LoVo (cell line): ENCODE results near the gene KCNE4.

Experiments used
- DNase-seq: peaks from one replicate; pipeline ENCODE4 v3.0.0-alpha.2; 2016; ENCODE audit warnings: low spot score

Gene KCNE4

DNA sequence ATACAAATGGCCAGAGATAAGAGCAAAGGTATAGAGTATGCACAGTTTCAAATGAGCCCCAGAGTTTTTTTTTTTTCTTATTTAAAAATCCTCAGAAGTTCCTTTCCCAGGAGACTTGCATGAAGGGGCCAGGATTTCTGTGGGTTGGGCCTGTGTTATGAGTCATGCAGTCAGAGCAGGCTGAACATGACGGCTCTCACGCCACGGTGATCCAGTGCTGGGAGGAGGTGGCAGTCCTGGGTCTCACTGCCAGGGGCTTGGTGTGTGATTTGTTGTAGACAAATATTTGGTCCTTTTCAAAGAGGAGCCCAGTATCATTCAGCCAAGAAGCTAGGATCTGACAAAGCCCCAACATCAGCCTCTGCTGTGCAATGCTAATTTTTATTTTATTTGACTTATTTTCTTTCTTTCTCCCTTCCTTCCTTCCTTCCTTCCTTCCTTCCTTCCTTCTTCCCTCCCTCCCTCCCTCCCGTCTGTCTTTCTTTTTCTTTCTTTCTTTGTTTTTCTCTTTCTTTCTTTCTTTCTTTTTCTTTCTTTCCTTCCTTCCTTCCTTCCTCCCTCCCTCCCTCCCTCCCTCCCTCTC, 10.4 kb upstream of the KCNE4 start:
- peak; percentile 80 for DNase-seq

DNA sequence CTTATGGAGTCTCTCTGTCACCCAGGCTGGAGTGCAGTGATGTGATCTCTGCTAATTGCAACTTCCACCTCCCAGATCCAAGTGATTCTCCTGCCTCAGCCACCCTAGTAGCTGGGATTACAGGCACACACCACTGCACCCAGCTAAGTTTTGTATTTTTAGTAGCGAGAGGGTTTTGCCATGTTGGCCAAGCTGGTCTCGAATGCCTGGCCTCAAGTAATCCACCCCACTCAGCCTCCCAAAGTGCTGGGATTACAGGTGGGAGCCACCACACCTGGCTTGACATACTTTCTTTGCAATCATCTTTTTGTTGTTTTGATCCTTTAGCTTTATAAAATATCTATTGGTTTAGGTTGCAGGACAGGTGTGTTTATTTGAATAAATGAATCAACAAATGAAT, 9.7 kb upstream of the KCNE4 start:
- DNase-seq: no peak

DNA sequence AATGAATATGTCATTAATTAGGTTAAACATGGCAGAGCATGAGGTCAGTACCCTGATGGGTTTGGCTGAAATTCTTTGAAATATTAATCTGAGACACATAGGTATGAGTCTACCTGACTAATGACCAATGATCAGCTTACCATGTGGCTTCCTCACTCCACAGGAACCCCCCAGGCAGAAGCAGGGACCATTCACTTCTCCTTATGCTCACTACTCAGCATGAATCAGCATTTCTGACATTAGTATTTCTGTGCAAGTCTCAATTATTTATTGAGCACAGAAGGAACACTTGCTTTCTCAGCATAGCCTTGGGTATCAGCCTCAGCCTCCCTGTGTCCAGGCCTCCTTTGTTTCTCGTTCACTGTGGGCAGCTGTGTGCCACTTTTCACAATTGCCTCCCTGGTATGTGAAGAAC, 9.3 kb upstream of the KCNE4 start:
- no peak for DNase-seq

DNA sequence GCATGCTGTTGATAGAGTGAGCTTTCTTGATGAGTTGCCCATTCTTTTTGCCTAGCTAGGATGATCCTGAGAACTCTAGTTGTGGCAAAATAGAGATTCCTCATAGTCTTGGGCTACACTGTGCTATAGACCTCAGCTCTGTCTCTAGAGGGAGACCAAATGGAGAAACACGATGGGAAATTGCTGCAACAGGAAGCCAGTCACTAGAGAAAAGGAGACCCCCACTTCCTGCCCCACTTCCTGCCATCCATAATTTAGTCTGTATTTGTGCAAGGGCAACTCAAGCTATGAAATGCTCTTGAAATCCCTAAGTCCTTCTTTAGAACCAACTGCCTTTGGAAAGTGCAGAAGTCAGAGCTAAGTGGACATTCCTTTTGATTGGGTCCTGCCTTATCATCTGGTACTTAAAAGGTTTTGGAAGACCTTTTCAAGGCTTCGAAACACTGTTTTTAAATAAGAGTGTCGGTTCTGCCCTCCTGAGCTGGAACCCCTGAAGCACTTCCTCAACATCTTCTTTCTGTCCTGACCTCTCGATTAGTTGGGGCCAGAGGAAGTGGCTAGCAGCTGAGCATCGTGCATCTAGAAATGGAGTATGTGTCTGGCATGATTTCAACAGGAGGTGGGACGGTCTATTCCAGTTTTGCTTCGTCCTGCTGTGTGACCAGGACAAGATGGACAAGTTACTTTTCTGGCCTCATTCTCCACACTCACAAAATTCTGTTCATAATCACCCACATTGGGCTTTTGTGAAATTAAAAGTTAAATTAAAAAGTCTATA, 8.6 kb upstream of the KCNE4 start:
- no peak for DNase-seq

DNA sequence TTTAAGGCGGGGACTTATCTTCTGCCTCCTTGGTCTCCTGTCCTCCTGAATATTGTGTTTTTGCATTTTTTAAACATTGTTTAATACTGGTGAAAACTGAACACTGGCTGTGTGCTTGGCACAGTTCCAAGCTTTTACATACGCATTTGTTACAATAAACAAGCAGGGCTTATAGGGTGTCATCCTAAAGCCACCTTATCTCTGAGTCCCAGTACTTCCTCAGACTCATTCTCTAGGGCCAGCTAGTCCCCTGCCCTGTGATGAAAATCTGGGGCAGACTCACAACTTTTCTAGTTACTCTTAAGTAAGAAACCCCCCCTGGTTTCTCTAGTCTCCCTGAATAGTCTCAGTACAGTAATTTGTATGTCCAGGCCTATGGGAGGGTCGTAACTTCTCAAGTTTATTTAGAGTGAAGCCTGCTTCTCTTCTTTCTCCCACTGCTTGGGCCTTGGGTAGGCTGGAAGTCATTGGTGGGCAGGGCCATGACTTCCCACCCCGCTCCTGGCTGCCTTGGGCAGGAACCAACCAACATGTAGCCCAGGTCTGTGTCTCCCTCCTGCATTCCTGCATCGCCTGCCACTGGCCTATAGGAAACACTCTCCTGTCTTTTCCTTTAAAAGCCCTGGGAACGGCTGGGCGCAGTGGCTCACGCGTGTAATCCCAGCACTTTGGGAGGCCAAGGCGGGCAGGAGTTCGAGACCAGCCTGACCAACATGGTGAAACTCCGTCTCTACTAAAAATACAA, 7.7 kb upstream of the KCNE4 start:
- no peak for DNase-seq

DNA sequence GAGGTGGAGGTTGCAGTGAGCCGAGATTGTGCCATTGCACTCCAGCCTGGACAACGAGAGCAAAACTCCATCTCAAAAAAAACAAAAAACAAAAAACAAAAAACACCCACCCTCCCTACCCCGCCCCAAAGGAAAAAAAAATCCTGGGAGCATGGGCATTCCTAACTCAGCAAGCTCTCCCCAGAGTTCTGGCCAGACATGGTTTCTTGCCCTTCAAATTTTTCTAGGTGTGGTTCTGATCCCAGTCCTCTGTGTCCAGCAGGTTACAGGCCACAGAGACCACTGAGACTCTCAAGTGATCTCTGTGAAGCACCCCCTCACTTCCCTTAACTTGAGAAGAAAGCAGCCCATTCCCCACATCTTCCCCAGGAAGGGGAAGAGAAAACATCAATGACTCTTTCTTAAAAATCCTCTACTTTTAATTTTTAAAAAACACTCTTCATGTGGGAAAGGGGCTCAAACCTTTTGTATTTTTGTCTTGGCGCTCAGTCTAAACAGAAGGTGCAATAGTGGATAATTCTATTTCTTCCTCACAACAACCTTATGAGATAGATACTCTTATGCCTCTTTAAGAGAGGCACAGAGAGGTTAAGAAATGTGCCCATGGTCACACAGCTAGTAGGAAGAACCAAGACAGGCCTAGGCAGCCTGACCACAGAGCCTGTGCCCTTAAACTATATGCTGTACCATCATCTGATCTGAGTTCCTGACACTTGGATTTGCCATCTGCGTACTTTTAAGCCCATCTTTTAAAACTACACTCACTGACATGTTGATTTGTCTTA, 6.9 kb upstream of the KCNE4 start:
- DNase-seq: no peak

DNA sequence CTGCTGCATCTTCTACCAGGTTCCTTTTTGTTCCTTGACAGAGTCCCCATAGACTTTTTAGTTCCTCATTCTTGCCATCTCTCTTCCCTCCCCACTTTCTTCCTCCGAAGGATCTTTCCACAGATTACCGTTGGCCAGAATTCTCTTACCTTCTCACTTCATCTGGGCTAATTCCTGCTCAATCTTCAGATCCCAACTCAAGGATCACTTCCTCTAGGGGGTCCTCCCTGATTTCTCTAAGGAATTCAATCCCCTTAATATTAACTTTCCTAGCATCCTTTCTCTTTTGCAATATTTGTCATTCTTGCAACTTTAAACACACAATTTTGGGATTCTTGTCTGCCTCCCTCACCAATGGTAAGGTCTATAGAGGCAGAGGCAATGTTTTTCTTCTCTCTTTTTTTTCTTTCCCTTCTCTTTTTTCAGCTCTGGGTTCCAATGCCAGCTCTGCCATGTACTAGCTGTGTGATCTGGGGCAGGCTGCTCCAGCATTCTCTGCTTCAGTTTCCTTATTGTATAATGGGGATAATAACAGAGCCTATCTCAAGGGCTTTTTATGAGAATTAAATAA, 5.4 kb upstream of the KCNE4 start:
- no peak for DNase-seq

DNA sequence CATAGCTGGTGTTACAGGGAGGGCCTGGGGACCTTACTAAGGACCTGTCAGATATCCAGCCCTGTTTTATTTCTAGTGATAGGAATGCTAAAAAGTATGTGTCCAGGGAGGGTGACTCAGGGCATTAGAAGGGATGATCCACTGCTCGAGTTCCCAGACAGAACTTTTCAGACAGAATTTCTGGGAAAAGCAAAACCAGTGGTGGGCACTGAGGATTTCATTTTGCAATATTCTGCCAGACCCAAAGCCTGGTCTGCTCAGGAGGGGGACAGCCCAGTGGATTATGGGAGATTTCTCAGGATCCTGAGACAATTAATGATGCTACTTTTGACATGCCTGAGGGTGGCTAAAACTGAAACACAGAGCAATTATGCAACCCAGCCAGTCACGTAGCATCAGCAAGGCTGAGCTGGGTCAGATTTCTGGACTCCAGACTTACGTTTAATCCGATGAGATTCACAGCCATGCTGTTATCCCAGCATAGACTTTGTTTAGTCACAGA, 4.7 kb upstream of the KCNE4 start:
- DNase-seq: no peak

DNA sequence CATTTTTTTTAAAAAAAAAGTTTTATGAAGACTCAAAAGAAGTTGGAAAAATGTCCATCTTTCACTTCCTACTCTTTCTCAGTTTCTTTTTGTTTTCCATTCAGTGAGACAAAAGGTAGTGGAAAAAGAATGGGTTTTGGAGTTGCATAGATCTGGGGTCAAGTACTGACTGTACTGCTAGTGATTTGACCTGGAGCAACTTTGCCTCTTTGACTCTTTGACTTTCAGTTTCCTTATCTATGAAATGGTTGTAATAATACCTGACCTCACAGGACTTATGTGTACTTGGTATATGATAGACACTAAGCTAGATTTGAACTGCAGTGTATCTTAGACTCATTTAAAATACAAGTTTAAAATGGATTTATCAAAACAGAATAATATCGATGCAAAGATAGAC, 3.5 kb upstream of the KCNE4 start:
- DNase-seq: no peak

DNA sequence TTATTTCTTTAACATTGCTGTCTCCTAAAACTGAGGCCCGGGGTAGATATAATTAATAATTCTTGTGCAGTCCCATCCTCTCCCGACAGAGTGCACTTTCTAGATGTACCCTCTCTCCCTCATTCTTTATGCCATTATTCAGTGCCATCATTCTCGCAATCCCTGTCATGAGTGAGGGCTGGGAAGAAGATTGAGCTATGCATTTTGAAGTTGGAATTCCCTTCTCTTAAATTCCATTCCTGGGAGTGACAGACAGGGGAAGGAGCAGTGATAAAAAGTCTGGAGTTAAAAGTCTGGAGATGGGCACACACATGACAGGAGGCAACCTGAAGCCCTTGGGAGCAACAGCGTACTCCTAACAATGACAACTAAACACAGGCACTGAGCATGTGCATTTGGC, 2.6 kb upstream of the KCNE4 start:
- no peak for DNase-seq

DNA sequence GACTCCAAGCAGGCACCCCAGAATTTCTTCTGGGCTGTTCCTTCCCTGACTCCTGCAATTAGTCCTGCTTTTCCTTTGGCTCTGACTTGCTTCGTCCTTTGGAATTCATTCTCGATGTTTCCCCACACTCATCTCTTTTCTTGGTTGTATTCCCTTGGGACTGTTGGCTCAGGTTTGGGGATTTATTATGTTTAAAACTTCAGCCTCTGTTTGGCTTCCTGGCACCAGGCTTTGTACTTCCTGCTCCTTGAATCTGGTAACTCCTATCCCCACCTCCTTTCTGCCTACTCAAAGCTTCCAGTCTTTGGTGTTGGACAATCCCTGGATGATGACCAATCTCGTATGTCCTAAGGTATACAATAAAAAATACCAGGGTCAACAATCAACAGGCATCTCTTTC, 1.8 kb upstream of the KCNE4 start:
- DNase-seq: no peak

DNA sequence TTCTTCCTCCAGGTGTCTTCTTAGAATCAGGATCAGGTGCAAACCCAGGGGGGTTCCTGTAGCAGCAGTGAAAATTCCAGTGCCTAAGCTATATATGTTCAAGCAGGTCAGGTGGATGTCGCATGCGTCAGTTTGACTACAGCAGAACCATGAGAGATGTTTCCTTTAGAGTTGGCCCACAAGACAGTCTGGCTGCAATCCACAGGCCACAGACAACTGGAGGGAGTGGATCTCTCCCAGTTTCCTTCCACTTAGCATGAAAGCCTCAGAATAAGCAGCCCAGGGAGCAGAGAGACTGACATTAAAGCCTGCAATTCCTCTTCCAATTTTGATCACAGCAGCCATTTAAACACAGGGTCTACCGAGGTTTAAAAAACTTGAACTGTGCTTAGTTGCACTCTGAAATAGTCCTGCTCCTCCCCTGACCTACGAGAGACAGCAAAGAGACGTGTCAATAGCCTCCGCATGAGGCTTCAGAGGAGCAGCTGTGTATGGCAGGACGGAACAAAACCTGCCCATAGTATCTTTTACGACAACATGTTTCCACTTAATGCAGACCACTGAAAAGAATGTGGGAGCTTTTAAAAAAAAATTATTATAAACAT, 988 bp upstream of the KCNE4 start:
- no peak for DNase-seq

DNA sequence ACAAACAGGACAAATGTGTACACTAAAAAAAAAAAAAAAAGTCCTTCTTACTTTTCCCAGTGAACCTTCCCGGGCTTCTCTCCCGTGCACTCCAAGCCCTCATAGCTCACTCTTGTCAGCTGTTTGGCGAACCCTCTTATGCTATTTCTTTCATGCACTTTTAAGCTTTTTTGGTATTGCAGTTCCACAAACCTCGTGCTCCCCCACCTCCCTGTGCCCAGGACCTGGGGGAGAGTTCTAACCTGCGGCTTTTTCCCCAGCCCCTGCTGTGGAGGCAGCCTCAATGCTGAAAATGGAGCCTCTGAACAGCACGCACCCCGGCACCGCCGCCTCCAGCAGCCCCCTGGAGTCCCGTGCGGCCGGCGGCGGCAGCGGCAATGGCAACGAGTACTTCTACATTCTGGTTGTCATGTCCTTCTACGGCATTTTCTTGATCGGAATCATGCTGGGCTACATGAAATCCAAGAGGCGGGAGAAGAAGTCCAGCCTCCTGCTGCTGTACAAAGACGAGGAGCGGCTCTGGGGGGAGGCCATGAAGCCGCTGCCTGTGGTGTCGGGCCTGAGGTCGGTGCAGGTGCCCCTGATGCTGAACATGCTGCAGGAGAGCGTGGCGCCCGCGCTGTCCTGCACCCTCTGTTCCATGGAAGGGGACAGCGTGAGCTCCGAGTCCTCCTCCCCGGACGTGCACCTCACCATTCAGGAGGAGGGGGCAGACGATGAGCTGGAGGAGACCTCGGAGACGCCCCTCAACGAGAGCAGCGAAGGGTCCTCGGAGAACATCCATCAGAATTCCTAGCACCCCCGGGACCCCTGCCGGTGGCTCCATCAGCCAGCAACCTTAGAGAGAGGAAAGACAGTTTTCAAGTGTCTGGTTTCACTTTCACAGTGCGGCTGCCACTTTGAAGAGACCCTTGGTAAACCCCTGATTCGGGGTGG, 826 bp downstream of the KCNE4 start:
- no peak for DNase-seq

DNA sequence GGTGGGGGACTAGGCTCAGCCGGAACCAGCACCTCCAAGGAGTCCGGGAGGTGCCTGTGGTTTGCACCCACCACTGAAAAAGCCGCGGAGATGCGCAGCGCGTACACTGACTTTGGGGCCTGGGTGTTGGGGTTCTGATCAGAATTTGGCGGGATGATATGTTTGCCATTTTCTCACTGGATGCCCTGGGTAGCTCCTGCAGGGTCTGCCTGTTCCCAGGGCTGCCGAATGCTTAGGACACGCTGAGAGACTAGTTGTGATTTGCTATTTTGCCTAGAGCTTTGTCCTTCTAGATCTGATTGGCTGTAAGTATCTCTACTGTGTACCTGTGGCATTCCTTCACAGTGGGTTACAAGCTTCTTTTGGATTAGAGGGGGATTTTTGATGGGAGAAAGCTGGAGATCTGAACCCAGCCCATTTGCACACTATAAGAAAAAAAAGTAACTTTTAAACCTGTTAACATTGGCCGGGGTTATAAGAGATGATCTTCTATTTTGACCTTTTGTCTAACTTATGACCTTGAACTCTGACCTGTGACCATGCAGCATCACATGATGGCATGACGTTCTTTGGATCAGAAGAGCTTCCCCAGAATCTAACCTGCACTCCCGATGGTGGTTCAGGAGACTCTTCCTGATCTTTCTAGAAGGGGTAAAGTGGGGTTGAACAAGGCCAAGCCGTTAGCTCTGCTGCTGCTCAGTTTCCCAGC, 1.6 kb downstream of the KCNE4 start:
- DNase-seq: no peak

DNA sequence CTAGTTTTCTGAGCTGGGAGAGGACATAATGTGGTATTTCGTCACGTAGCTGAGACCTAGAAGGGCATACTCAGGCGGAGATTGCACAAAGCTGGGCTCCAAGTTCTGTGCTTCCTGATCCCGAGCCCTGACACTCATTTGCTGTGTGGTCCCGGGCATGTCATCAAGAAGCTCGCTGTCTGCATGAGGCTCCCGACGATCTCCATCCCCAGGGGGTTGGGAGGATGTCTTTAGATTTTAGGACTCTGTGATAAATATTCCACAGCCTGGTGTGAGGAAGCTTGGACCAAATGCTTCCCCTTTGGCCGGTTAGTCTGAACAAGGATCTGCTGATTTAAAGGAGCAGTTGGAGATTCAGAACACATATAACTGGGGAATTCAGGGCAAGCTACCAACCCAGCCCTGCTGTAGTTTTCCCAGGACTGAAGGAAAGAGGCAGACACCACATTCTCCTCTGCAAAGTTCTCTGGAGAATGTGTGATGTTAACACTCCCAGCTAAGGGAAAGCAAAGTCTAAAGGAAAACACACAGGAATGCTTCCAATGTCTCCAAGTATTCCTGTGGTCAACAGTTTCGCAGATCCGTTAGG, 2.3 kb downstream of the KCNE4 start:
- DNase-seq: no peak

DNA sequence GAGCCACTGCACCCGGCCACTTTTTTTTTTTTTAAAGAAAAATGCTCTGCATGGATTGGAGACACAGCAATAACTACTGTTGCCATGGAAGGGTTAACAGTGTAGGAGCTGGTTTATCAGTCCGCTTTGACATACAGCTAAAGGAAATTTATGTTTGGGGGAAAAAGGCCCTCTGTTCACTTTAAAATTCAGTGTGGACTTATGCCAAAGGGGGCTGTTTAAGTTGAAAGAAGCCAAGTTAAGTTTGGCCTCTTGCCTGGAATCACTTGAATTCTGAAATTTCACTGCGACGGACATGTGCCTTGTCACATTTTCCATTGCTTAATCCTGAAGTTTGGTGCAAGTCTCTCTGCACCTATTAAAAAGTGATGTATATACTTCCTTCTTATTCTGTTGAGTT, 3.1 kb downstream of the KCNE4 start:
- DNase-seq: no peak

DNA sequence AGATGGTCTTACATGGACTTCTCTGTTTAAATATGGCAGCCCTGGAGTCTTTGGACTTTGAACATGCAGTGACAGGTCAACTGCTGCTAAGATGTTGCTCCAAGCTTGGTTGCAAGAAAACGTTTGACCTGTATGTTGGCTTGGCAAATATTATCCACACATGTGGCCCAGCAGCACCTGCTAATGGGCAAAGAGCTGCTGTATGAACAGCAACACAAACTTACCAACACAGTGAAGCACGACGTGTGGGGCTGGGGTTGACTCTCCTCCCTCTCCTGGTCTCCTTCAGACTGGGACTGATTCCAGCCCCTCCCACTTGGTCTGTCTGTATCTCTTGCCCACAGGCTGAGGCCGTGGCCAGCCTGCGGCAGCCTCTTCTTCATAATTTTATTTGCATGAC, 3.8 kb downstream of the KCNE4 start:
- DNase-seq: no peak

DNA sequence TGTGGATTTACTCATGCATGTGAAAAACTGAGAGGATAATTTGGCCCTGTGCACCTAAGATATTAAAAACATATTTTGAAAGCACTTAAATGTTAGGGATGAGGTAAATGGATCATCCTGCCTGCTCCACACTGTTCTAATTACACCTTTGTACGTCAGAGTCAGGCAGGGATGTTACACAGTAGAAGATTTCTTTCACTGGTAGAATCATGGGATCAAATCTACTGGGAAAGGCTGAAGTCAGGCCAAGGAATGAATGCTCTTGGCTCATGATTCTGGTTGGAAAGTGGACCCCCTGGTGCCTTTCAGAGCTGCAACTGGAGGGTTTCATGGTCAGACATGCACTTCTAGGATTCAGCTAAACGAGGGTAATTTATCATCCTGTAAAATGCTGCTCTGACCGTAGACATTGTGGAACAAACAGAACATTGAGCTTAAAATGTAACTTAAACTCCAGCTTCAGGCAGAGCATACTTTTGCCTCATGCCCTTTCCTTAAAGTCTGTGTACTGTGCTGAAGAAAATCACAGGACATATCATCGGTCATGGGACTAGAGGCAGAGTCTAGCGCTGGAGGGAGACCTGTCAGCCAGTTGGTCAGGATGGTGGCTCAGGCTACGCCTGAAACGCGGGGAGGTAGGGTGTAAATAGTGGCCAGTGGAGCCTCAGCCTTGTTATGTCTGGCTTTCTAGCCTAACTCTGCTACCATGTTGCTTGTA, 4.9 kb downstream of the KCNE4 start:
- DNase-seq: no peak

DNA sequence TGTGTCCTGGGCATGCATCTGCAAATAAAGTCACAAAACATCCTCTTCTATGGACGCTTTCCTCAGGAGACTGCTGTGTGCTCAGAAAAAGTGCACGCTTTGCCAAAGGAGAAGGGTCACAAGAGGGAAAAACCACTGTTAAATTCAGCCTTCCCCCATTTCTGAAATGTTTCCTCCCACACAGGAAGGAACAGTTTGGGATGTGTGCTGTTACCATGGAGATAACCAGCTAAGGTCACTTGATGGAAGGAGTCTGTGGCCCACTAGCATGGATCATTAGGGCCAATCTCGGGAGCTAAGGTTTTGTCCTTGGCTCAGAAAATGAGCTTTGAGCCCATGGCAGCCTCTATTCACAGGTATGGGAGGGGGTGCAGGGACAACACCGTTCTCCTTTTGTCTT, 5.6 kb downstream of the KCNE4 start:
- DNase-seq: no peak
